Ishikawa (cell line): Measurements from ENCODE around the gene ITGA5.

ENCODE experiments used
- CEBPB ChIP-seq: IDR thresholded peaks from 2 replicates; pipeline ENCODE4 v1.6.1; 2012
- CREB1 ChIP-seq: IDR thresholded peaks from 2 replicates; pipeline ENCODE4 v1.6.1; 2012; ENCODE audit warnings: low read depth
- EGR1 ChIP-seq: IDR thresholded peaks from 2 replicates; pipeline ENCODE4 v1.6.1; 2012
- EP300 ChIP-seq: IDR thresholded peaks from 2 replicates; pipeline ENCODE4 v1.6.1; 2012; ENCODE audit warnings: borderline replicate concordance
- FOXM1 ChIP-seq: IDR thresholded peaks from 2 replicates; pipeline ENCODE4 v1.6.1; 2012; ENCODE audit warnings: low read depth, borderline replicate concordance
- MAX ChIP-seq: IDR thresholded peaks from 2 replicates; pipeline ENCODE4 v1.6.1; 2012
- NFIC ChIP-seq: IDR thresholded peaks from 2 replicates; pipeline ENCODE4 v1.6.1; 2012
- RAD21 ChIP-seq: IDR thresholded peaks from 2 replicates; pipeline ENCODE4 v1.6.1; 2012; ENCODE audit warnings: low read depth
- REST ChIP-seq: IDR thresholded peaks from 2 replicates; pipeline ENCODE4 v1.6.1; 2012; ENCODE audit warnings: low read depth, mild to moderate bottlenecking
- TAF1 ChIP-seq: IDR thresholded peaks from 2 replicates; pipeline ENCODE4 v1.6.1; 2012; ENCODE audit warnings: low read depth, mild to moderate bottlenecking
- TCF12 ChIP-seq: IDR thresholded peaks from 2 replicates; pipeline ENCODE4 v1.6.1; 2012; ENCODE audit warnings: low read depth
- TEAD4 ChIP-seq: IDR thresholded peaks from 2 replicates; pipeline ENCODE4 v1.6.1; 2012
- USF1 ChIP-seq: IDR thresholded peaks from 2 replicates; pipeline ENCODE4 v1.6.1; 2012
- YY1 ChIP-seq: IDR thresholded peaks from 2 replicates; pipeline ENCODE4 v1.6.1; 2012; ENCODE audit warnings: low read depth

- TF ChIP-seq YY1 = no peak
- TF ChIP-seq RAD21 = no peak
- TF ChIP-seq TCF12 = no peak
- no peak for TF ChIP-seq TAF1
- no peak for TF ChIP-seq CEBPB
- TF ChIP-seq MAX = no peak
- no peak for TF ChIP-seq REST
- no peak for TF ChIP-seq EP300
- no peak for TF ChIP-seq CREB1
- no peak for TF ChIP-seq NFIC
- TF ChIP-seq USF1 = no peak
- no peak for TF ChIP-seq EGR1
- TF ChIP-seq FOXM1 = no peak
- no peak for TF ChIP-seq TEAD4
Observed at GRCh38 chr12:54389607-54390175, 29.4 kb downstream of the ITGA5 start.
